K562 (cell line): ENCODE measurements around the gene AHSA1. TPM values are rescaled to one million over a fixed set of nuclear protein-coding genes. Genes with fewer than 3 reads are reported as not detected.

ENCODE experiments used
- ATAC-seq: fragments of 200-7000 bp; cut with Tn5 transposase; 3 replicates; pipeline ENCODE4 v1.9.1; 2020; ENCODE audit warnings: moderate library complexity
- BruUV-seq: library from RNA; stranded (reverse); fragments of 400-500 nt; replicated peaks from 2 replicates; lab custom pipeline; 2021; lab: Mats Ljungman, UMichigan
- CTCF ChIA-PET: fragments of 300-600 bp; formaldehyde crosslinking; extraction: SDS; loops from one replicate; lab custom pipeline; 2021; ENCODE audit warnings: low intra/inter-chr PET ratio; lab: Yijun Ruan, JAX
- POLR2A ChIA-PET: fragments of 300-600, 350-650 bp; sonication (Branson Sonifier 250); formaldehyde crosslinking; extraction: SDS; loops from one replicate; lab custom pipeline; 2021; ENCODE audit warnings: antibody characterized with exemption, inconsistent platforms; lab: Yijun Ruan, JAX
- DNase-seq, 4 experiments: peaks; one replicate each; pipeline versions ENCODE4 v3.0.0 to v3.0.0-alpha.2; 2011 to 2018; ENCODE audit warnings: low spot score in 3 of 4, mixed read lengths in 3 of 4; ENCODE audit errors: extremely low read depth in 1 of 4
- FAIRE-seq: peaks from 2 replicates; lab custom pipeline; 2011; peaks lifted over from hg19 to GRCh38; lab: Jason Lieb, UNC
- H2AFZ ChIP-seq: 2 replicates; pipeline ENCODE4 v1.6.0; 2011; ENCODE audit warnings: low read depth, low read length, control low read depth, inconsistent platforms
- H3K27ac ChIP-seq: fragments of 200-600 bp; 3 replicates; pipeline ENCODE4 v1.8.0; 2011; ENCODE audit warnings: low read depth, mild to moderate bottlenecking, control low read depth, inconsistent platforms, low read length, moderate library complexity, mixed read lengths; ENCODE audit errors: extremely low read depth
- H3K27me3 ChIP-seq, 2 experiments: fragments of 300-600 bp in 1 of 2; 2 replicates in 1 of 2; 3 replicates in 1 of 2; pipeline versions ENCODE4 v1.6.0 to v1.8.0; 2011; ENCODE audit warnings: inconsistent platforms in 2 of 2, low read length in 2 of 2, mild to moderate bottlenecking in 1 of 2, mixed read lengths in 1 of 2, moderate library complexity in 1 of 2; ENCODE audit not compliant: control insufficient read depth in 2 of 2, insufficient read depth in 2 of 2
- H3K36me3 ChIP-seq: fragments of 300-600 bp; 3 replicates; pipeline ENCODE4 v1.8.0; 2011; ENCODE audit warnings: mild to moderate bottlenecking, low read length, inconsistent platforms; ENCODE audit not compliant: control insufficient read depth, insufficient read depth
- H3K4me1 ChIP-seq, 2 experiments: fragments of 200-600 bp in 1 of 2; replicated peaks in 1 of 2; 2 replicates in 1 of 2; 3 replicates in 1 of 2; pipeline versions ENCODE4 v1.5.1 to v1.8.0; 2011; ENCODE audit warnings: inconsistent platforms in 2 of 2, low read length in 2 of 2, mild to moderate bottlenecking in 1 of 2, mixed read lengths in 1 of 2, moderate library complexity in 1 of 2; ENCODE audit not compliant: control insufficient read depth in 2 of 2, insufficient read depth in 2 of 2
- H3K4me2 ChIP-seq: 2 replicates; pipeline ENCODE4 v1.6.1; 2011; ENCODE audit warnings: low read length, control low read depth, inconsistent platforms, mixed read lengths; ENCODE audit not compliant: insufficient read depth
- H3K4me3 ChIP-seq: fragments of 200-600 bp; sonication (generic), shearing (Covaris generic); 2 replicates; pipeline ENCODE4 v1.5.1; 2016; ENCODE audit warnings: control low read depth, inconsistent platforms
- H3K79me2 ChIP-seq: fragments of 200-600 bp; 3 replicates; pipeline ENCODE4 v1.8.0; 2011; ENCODE audit warnings: low read length, inconsistent platforms; ENCODE audit not compliant: control insufficient read depth, insufficient read depth
- H3K9ac ChIP-seq, 2 experiments: 2 replicates each; pipeline versions ENCODE4 v1.6.0 to v1.6.1; 2011; ENCODE audit warnings: low read depth in 2 of 2, low read length in 2 of 2, control low read depth in 1 of 2, inconsistent platforms in 1 of 2, mild to moderate bottlenecking in 1 of 2, mixed read lengths in 1 of 2; ENCODE audit not compliant: insufficient read depth in 1 of 2
- H3K9me1 ChIP-seq: one replicate; pipeline ENCODE4 v1.6.0; 2011; ENCODE audit warnings: inconsistent platforms, mild to moderate bottlenecking, low read length, moderate library complexity; ENCODE audit not compliant: control insufficient read depth, insufficient read depth
- H3K9me3 ChIP-seq: replicated peaks from 2 replicates; pipeline ENCODE4 v1.5.1; 2011; ENCODE audit warnings: low read depth, low read length, inconsistent platforms; ENCODE audit not compliant: control insufficient read depth, insufficient read depth
- H4K20me1 ChIP-seq: replicated peaks from 2 replicates; pipeline ENCODE4 v1.6.1; 2011; ENCODE audit warnings: low read length, inconsistent platforms, mixed read lengths; ENCODE audit not compliant: control insufficient read depth, insufficient read depth
- CBX3 ChIP-seq, 2 experiments: IDR thresholded peaks; 1 replicate in 1 of 2; 2 replicates in 1 of 2; pipeline ENCODE4 v1.6.1; 2012; ENCODE audit warnings: inconsistent platforms in 2 of 2, low read length in 2 of 2, borderline replicate concordance in 1 of 2, control low read depth in 1 of 2
- CTBP1 ChIP-seq: fragments of 450-650 bp; IDR thresholded peaks from 2 replicates; pipeline ENCODE4 v1.6.1; 2016; ENCODE audit warnings: borderline replicate concordance
- E4F1 ChIP-seq: fragments of 250-450 bp; sonication (Bioruptor Pico); IDR thresholded peaks from 2 replicates; pipeline ENCODE4 v1.5.0; 2021; ENCODE audit warnings: mild to moderate bottlenecking, borderline replicate concordance
- FOXK1 ChIP-seq: sonication (generic); formaldehyde crosslinking; IDR thresholded peaks from 2 replicates; pipeline ENCODE4 v1.8.0; 2022; ENCODE audit warnings: missing genetic modification reagents, mild to moderate bottlenecking, borderline replicate concordance
- GTF2F1 ChIP-seq: IDR thresholded peaks from 2 replicates; pipeline ENCODE4 v1.6.1; 2011; ENCODE audit warnings: low read depth, low read length, improper control_type of control experiment
- HES1 ChIP-seq: fragments of 450-650 bp; IDR thresholded peaks from 2 replicates; pipeline ENCODE4 v1.6.1; 2016; ENCODE audit warnings: low read depth, mild to moderate bottlenecking, moderate library complexity
- NFATC3 ChIP-seq: fragments of 450-650 bp; IDR thresholded peaks from 2 replicates; pipeline ENCODE4 v1.6.1; 2017; ENCODE audit warnings: mild to moderate bottlenecking
- NR4A1 ChIP-seq, 2 experiments: fragments of 250-450 bp in 1 of 2; fragments of 450-650 bp in 1 of 2; sonication (Bioruptor Pico) in 1 of 2; IDR thresholded peaks; 2 replicates each; pipeline versions ENCODE4 v1.4.0 to v1.6.1; 2016 to 2020; ENCODE audit warnings: mild to moderate bottlenecking in 2 of 2, missing compliant biosample characterization in 1 of 2, missing genetic modification characterization in 1 of 2, moderate library complexity in 1 of 2
- PHB ChIP-seq: fragments of 250-450 bp; sonication (Bioruptor Pico); IDR thresholded peaks from 2 replicates; pipeline ENCODE4 v1.5.0; 2021
- PURB ChIP-seq: sonication (generic); formaldehyde crosslinking; IDR thresholded peaks from 2 replicates; pipeline ENCODE4 v1.9.0; 2021; ENCODE audit warnings: low read depth, mild to moderate bottlenecking, missing genetic modification reagents
- RB1 ChIP-seq: fragments of 450-650 bp; IDR thresholded peaks from 2 replicates; pipeline ENCODE4 v1.6.1; 2017; ENCODE audit warnings: low read depth, mild to moderate bottlenecking
- RBM22 ChIP-seq: fragments of 200-400 bp; formaldehyde crosslinking; IDR thresholded peaks from 2 replicates; pipeline ENCODE4 v1.6.1; 2018; ENCODE audit warnings: low read length, low read depth; ENCODE audit not compliant: poor library complexity, severe bottlenecking
- SIN3A ChIP-seq, 2 experiments: fragments of 150-350 bp in 1 of 2; IDR thresholded peaks; 2 replicates each; pipeline ENCODE4 v1.6.1; 2011 to 2016; ENCODE audit warnings: borderline replicate concordance in 2 of 2, low read depth in 2 of 2, low read length in 2 of 2, mild to moderate bottlenecking in 2 of 2, moderate library complexity in 2 of 2; ENCODE audit not compliant: control insufficient read depth in 1 of 2
- TFAP4 ChIP-seq: sonication (generic); formaldehyde crosslinking; IDR thresholded peaks from 2 replicates; pipeline ENCODE4 v1.8.0; 2022; ENCODE audit warnings: missing genetic modification reagents, mild to moderate bottlenecking, moderate library complexity, borderline replicate concordance
- USF2 ChIP-seq: sonication (generic); formaldehyde crosslinking; IDR thresholded peaks from 2 replicates; pipeline ENCODE4 v1.5.0; 2020; ENCODE audit warnings: missing genetic modification reagents
- ZNF830 ChIP-seq: fragments of 250-450 bp; sonication (Bioruptor Pico); IDR thresholded peaks from 2 replicates; pipeline ENCODE4 v1.5.0; 2021; ENCODE audit warnings: mild to moderate bottlenecking
- WGBS: fragments of 100-300 bp; shearing (Covaris generic); methylation state at CpG from one replicate; pipeline ENCODE4 v1.1.6; 2016; ENCODE audit warnings: low coverage, mixed read lengths; ENCODE audit not compliant: insufficient coverage; ENCODE audit errors: missing lambda C conversion rate; 5-methylcytosine and 5-hydroxymethylcytosine counted together
- in situ Hi-C: fragments of 300-500 bp; cut with MboI; formaldehyde crosslinking; loops from 4 replicates; pipeline ENCODE4 v1.15.0; 2018; ENCODE audit warnings: inconsistent platforms, mixed read lengths
- intact Hi-C: fragments of 100-400 bp; cut with micrococcal nuclease; formaldehyde crosslinking; loops from 2 replicates; pipeline ENCODE4 v1.14.2; 2022
- polyA plus RNA-seq, 8 experiments: library from polyadenylated mRNA; depleted of rRNA in 4 of 8; stranded (reverse) in 5 of 8; unstranded in 3 of 8; fragments of >200 nt; fragmentation: Nextera tagmentation in 2 of 8; fragmentation: Illumina TruSeq in 1 of 8; extraction: Ambion mirVana in 2 of 8; extraction: Trizol in 1 of 8; gene quantifications; 2 replicates each; pipeline versions ENCODE4 v1.2.1 to v1.2.3, GENCODE V29; 2011 to 2014; ENCODE audit warnings: inconsistent platforms in 1 of 8, missing spikeins in 1 of 8
- total RNA-seq, 7 experiments: library from RNA; depleted of rRNA in 6 of 7; stranded (reverse); fragments of >200 nt in 6 of 7; fragmentation: Illumina TruSeq in 2 of 7; extraction: Trizol in 2 of 7; gene quantifications; 2 replicates each; pipeline versions ENCODE4 v1.2.1 to v1.2.3, GENCODE V29; 2011 to 2021; ENCODE audit warnings: low replicate concordance in 1 of 7

Gene AHSA1
- total and polyA plus RNA-seq, 9 of the 15 experiments (the other 6 are each of a cell fraction or from before 2014, with no cell fraction given): 41.4 to 317 (median 184) TPM

GRCh38 chr14:77508249-77508648 lies 50.4 kb downstream of the AHSA1 start (continued):
- TF ChIP-seq ZNF830 (CRISPR knock-in tag): no peak
- TF ChIP-seq RB1: no peak
- no peak for TF ChIP-seq USF2 (CRISPR knock-in tag)
- no peak for TF ChIP-seq TFAP4 (CRISPR knock-in tag)
- TF ChIP-seq NFATC3: no peak
- TF ChIP-seq RBM22: no peak
- TF ChIP-seq, all 486 proteins: peak for 0

GRCh38 chr14:77508876-77509275 lies 51.0 kb downstream of the AHSA1 start:
- Histone ChIP-seq H3K4me2 (no peak overlapping the region), H3K79me2 (no peaks in the 10 kb centered on the region), H3K9me3 (no peaks in the 10 kb centered on the region), H2AFZ (no peak overlapping the region), H3K27ac (no peak overlapping the region), H3K27me3 (no peaks in the 10 kb centered on the region)
- CTCF ChIA-PET: no interaction called here
- 93% methylated on average over 3 of the region's 3 CpGs for WGBS
- no TSS peak for BruUV-seq
- TF ChIP-seq NR4A1 (CRISPR knock-in tag; IDR thresholded peaks at IDR 0.05): no peak
- TF ChIP-seq NR4A1 (tag; IDR thresholded peaks at IDR 0.05): no peak
- no peak for TF ChIP-seq HES1
- TF ChIP-seq E4F1: no peak
- TF ChIP-seq CBX3 (IDR thresholded peaks at IDR 0.05; ENCODE audit: borderline replicate concordance in 1 of 2, low read length in 2 of 2): no peak
- TF ChIP-seq GTF2F1: no peak
- TF ChIP-seq PURB (CRISPR knock-in tag): no peak
- TF ChIP-seq FOXK1 (CRISPR knock-in tag): no peak
- no peak for TF ChIP-seq CTBP1
- no peak for TF ChIP-seq PHB (CRISPR knock-in tag)
- TF ChIP-seq SIN3A (IDR thresholded peaks at IDR 0.05; ENCODE audit: borderline replicate concordance in 2 of 2, control insufficient read depth in 1 of 2, low read depth in 2 of 2, low read length in 2 of 2): no peak
- TF ChIP-seq, all 486 proteins: peak for 0
- no peak for ATAC-seq
- no peak overlapping the region for H3K9ac ChIP-seq
- no peak for DNase-seq
- in situ Hi-C loops (no loop called here), intact Hi-C loops (no loop called here)
- H4K20me1 ChIP-seq: no peaks in the 10 kb centered on the region
- H3K4me1 ChIP-seq: no peaks in the 10 kb centered on the region
- H3K36me3 ChIP-seq: peaks cover 22% of the 10 kb centered on the region; the same call in 2 of the 3 replicates
- no peak for FAIRE-seq
- no peak overlapping the region for H3K4me3 ChIP-seq
- H3K9me1 ChIP-seq: no peaks in the 10 kb centered on the region
- POLR2A ChIA-PET: no interaction called here
